GM19324 (cell line): ENCODE results near the gene MUSTN1.

Experiments used
- ATAC-seq: cut with Tn5 transposase; IDR thresholded peaks from one replicate; pipeline ENCODE4 v1.9.1; 2021; ENCODE audit warnings: mild to moderate bottlenecking, moderate library complexity; ENCODE audit not compliant: unreplicated experiment, low FRiP score

MUSTN1 gene

GRCh38 chr3:52836471-52836845 lies 1.6 kb upstream of the MUSTN1 start:
- no peak for ATAC-seq

- no peak for ATAC-seq
These were observed 1.1 kb upstream of the MUSTN1 start for GRCh38 chr3:52835766-52836470.

GRCh38 chr3:52833202-52833601 lies 1.6 kb downstream of the MUSTN1 start:
- ATAC-seq = no peak

- no peak for ATAC-seq
These were observed 3.1 kb downstream of the MUSTN1 start for GRCh38 chr3:52831500-52832301.

GRCh38 chr3:52830535-52831258 lies 4.1 kb downstream of the MUSTN1 start, which contains the start of gene ITIH4:
TSS of gene ITIH4 (minus strand) at chr3:52830672. CDS start at chr3:52830642, 30 bp downstream.
- no peak for ATAC-seq

GRCh38 chr3:52829906-52830463 lies 4.8 kb downstream of the MUSTN1 start:
- no peak for ATAC-seq

- ATAC-seq = no peak
These were observed 5.3 kb downstream of the MUSTN1 start for GRCh38 chr3:52829482-52829881.

GRCh38 chr3:52827866-52828376 lies 6.9 kb downstream of the MUSTN1 start:
- ATAC-seq = no peak

- no peak for ATAC-seq
These were observed 7.4 kb downstream of the MUSTN1 start for GRCh38 chr3:52827441-52827840.

- ATAC-seq = no peak
These were observed 10.8 kb downstream of the MUSTN1 start for GRCh38 chr3:52824037-52824436.

GRCh38 chr3:52822363-52822762 lies 12.5 kb downstream of the MUSTN1 start:
- ATAC-seq = no peak

GRCh38 chr3:52820736-52821135 lies 14.1 kb downstream of the MUSTN1 start:
- no peak for ATAC-seq

- no peak for ATAC-seq
These were observed 14.9 kb downstream of the MUSTN1 start for GRCh38 chr3:52819936-52820335.

GRCh38 chr3:52817860-52818259 lies 17.0 kb downstream of the MUSTN1 start:
- no peak for ATAC-seq

- ATAC-seq = no peak
These were observed 17.6 kb downstream of the MUSTN1 start for GRCh38 chr3:52817221-52817620.

- no peak for ATAC-seq
These were observed 18.2 kb downstream of the MUSTN1 start for GRCh38 chr3:52816654-52817053.

- no peak for ATAC-seq
These were observed 18.6 kb downstream of the MUSTN1 start for GRCh38 chr3:52816199-52816598.

- ATAC-seq = no peak
These were observed 21.0 kb downstream of the MUSTN1 start for GRCh38 chr3:52813810-52814209.

- no peak for ATAC-seq
These were observed 23.3 kb downstream of the MUSTN1 start for GRCh38 chr3:52811452-52812011.

- no peak for ATAC-seq
These were observed 23.9 kb downstream of the MUSTN1 start for GRCh38 chr3:52810923-52811322.
